Gastroesophageal sphincter (tissue), 3 donors: ENCODE results near the gene KCND2.

ENCODE experiments used
- EP300 ChIP-seq: sonication (generic); formaldehyde crosslinking; IDR thresholded peaks from one replicate; pipeline ENCODE4 v1.6.1; 2017; ENCODE audit warnings: antibody characterized with exemption, mild to moderate bottlenecking
- POLR2A ChIP-seq, 2 donors: fragments of 450-650 bp; IDR thresholded peaks; one replicate each; pipeline ENCODE4 v1.6.1; 2017; ENCODE audit warnings: antibody characterized with exemption in 2 of 2, mild to moderate bottlenecking in 2 of 2, moderate library complexity in 1 of 2
- POLR2AphosphoS5 ChIP-seq: sonication (generic); formaldehyde crosslinking; IDR thresholded peaks from one replicate; pipeline ENCODE4 v1.6.1; 2017; ENCODE audit warnings: antibody characterized with exemption
- TF ChIP-seq, protein P1 (sequence below), 4 experiments: fragments of 200-600 bp in 2 of 4; fragments of 450-650 bp in 2 of 4; sonication (generic) in 1 of 4; IDR thresholded peaks; one replicate each; pipeline ENCODE4 v1.5.1; 2017 to 2019; ENCODE audit warnings: antibody characterized with exemption in 4 of 4, mild to moderate bottlenecking in 2 of 4, moderate library complexity in 2 of 4

- TF ChIP-seq, protein P1, sequence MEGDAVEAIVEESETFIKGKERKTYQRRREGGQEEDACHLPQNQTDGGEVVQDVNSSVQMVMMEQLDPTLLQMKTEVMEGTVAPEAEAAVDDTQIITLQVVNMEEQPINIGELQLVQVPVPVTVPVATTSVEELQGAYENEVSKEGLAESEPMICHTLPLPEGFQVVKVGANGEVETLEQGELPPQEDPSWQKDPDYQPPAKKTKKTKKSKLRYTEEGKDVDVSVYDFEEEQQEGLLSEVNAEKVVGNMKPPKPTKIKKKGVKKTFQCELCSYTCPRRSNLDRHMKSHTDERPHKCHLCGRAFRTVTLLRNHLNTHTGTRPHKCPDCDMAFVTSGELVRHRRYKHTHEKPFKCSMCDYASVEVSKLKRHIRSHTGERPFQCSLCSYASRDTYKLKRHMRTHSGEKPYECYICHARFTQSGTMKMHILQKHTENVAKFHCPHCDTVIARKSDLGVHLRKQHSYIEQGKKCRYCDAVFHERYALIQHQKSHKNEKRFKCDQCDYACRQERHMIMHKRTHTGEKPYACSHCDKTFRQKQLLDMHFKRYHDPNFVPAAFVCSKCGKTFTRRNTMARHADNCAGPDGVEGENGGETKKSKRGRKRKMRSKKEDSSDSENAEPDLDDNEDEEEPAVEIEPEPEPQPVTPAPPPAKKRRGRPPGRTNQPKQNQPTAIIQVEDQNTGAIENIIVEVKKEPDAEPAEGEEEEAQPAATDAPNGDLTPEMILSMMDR (IDR thresholded peaks at IDR 0.05), result no peak
- TF ChIP-seq EP300 (no peak), POLR2AphosphoS5 (no peak), POLR2A (IDR thresholded peaks at IDR 0.05) (no peak)
These were observed 31.0 kb upstream of the KCND2 start for GRCh38 chr7:120241973-120242372.
